ENCODE data around the gene ITGA2B. TPM values are rescaled to one million over a fixed set of nuclear protein-coding genes. Genes with fewer than 3 reads are reported as not detected.
A peak's percentile ranks its signal among the peaks of the same experiment; 100 is the strongest.
"Not testable (repeated sequence)": the region's sequence is repeated elsewhere in the genome, so short reads cannot be mapped to it uniquely, and the experiment has no call there.

The ITGA2B gene
- total RNA-seq, 1 donor from 2014 or later, result 2.6 TPM

DNA sequence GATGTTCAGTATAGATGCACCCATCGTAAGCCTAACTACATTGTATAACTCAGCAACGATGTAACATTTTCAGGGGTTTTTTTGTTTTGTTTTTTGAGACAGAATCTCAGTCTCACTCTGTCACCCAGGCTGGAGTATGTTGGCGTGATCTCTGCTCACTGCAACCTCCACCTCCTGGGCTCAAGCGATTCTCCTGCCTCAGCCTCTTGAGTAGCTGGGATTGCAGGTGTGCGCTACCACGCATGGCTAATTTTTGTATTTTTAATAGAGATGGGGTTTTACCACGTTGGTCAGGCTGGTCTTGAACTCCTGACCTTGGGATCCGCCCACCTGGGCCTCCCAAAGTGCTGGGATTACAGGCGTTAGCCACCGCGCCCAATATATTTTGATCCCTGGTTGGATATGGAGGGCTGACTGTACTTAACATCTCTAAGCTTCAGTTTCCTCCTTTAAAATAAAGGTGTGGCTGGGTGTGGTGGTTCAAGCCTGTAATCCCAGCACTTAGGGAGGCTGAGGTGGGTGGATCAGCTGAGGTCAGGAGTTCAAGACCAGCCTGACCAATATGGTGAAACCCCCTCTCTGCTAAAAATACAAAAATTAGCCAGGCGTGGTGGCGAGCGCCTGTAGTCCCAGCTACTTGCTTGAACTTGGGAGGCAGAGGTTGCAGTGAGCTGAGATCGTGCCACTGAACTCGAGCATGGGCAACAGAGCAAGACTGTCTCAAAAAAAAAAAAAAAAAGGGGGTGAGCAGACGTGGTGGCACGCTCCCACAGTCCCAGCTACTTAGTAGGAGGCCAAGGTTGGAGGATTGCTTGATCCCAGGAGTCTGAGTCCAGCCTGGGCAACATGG is 42.0 kb downstream of the ITGA2B start:
- Histone ChIP-seq H3K4me1 (ENCODE audit: control insufficient read depth in 3 of 3, insufficient read depth in 3 of 3, low read length in 3 of 3) (peaks cover 16 to 32% (median 17%) of the 10 kb centered on the region in 3 donors), H3K36me3 (ENCODE audit: control insufficient read depth in 3 of 3, insufficient read depth in 3 of 3, low read length in 3 of 3) (peaks cover 25 to 33% (median 29%) of the 10 kb centered on the region in 3 donors)
- not testable (repeated sequence) for H3K27me3 ChIP-seq (ENCODE audit: control insufficient read depth in 3 of 3, insufficient read depth in 3 of 3, low read length in 3 of 3); H3K27ac ChIP-seq (ENCODE audit: low read depth, low read length); H3K9me3 ChIP-seq (ENCODE audit: control insufficient read depth in 3 of 3, low read length in 3 of 3); H3K4me3 ChIP-seq (ENCODE audit: low read length in 3 of 3); H3K9ac ChIP-seq (ENCODE audit: low read depth in 1 of 3, low read length in 3 of 3)

DNA sequence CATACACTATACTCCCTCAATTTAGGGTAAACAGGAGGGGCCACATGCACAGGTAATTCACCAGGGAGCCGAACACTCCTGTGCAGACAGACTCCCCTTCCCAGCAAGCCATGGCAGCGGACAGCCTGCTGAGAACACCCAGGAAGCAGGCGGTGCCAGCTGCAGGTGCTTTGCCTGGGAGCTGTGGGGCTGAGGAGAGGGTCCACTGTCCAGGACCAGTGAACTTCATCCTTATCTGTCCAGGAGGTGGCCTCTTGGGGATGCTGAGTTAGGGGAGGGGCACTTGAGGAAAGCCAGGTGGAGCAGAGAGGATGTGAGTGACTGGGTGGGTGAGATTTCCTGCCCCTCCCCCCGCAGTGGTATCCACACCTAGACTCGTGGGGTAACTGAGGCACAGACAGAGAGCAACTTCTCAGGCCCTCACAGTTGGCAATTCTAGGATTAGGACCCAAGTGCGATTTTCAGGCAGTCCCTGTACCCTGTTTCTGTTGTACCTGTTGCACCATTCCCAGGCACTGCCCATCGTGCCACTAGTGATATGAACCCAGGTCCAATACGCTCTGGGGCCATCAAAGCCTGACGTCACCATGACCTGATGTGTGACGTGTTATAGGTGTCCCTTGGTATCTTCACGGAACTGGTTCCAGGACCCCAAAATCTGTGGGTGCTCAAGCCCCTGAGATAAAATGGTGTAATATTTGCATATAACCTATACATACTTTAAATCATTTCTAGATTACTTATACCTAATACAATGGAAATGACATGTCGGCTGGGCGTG is 43.2 kb downstream of the ITGA2B start:
- peak overlapping the region; percentile 91 to 94 (median 94) for H3K9ac ChIP-seq (ENCODE audit: low read depth in 1 of 3, low read length in 3 of 3)
- H3K4me3 ChIP-seq (ENCODE audit: low read length in 3 of 3), result peak overlapping the region; percentile 95 to 99 (median 96)
- peak overlapping the region; percentile 81 for H3K27ac ChIP-seq (ENCODE audit: low read depth, low read length)

DNA sequence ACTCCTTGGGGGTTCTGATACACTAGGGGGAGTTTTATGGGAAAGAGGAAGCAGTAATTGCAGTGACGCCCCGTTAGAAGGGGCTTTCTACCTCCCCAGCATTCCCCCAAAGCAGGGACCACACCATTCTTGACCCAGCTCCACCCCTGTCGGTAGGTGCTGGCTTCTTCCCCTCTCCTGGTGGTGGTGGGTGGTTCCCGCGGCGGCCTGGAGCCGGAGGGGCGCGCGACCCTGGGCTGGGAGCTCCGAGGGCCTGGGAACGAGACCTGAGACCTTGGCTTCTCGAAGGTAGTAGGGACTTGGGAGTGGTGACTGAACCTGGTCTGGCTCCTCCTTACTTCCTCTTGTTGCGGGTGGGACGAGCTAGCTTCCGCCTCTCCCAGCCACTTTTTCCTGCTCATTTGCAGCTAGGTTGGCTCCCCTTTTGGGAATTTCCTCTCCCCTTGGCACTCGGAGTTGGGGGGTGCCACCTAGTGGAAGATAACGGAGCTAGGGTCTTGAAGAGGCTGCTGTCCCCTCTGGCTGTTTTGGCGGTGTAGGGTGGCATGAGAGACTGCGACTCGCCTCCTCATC is 43.9 kb downstream of the ITGA2B start:
- H3K36me3 ChIP-seq (ENCODE audit: control insufficient read depth in 3 of 3, insufficient read depth in 3 of 3, low read length in 3 of 3), result peaks cover 6 to 14% (median 10%) of the 10 kb centered on the region in 3 donors
- H3K27ac ChIP-seq (ENCODE audit: low read depth, low read length), result peak overlapping the region; percentile 81
- peak overlapping the region; percentile 91 to 94 (median 94) for H3K9ac ChIP-seq (ENCODE audit: low read depth in 1 of 3, low read length in 3 of 3)
- H3K4me3 ChIP-seq (ENCODE audit: low read length in 3 of 3), result peak overlapping the region; percentile 95 to 99 (median 96)
- H3K27me3 ChIP-seq (ENCODE audit: control insufficient read depth in 3 of 3, insufficient read depth in 3 of 3, low read length in 3 of 3), result no peaks in the 10 kb centered on the region
- peaks cover 16 to 32% (median 17%) of the 10 kb centered on the region in 3 donors for H3K4me1 ChIP-seq (ENCODE audit: control insufficient read depth in 3 of 3, insufficient read depth in 3 of 3, low read length in 3 of 3)
- no peaks in the 10 kb centered on the region for H3K9me3 ChIP-seq (ENCODE audit: control insufficient read depth in 3 of 3, low read length in 3 of 3)

More for the DNA sequence above, 43.2 kb downstream of the ITGA2B start:
- Histone ChIP-seq H3K27me3 (ENCODE audit: control insufficient read depth in 3 of 3, insufficient read depth in 3 of 3, low read length in 3 of 3) (no peaks in the 10 kb centered on the region), H3K4me1 (ENCODE audit: control insufficient read depth in 3 of 3, insufficient read depth in 3 of 3, low read length in 3 of 3) (peaks cover 16 to 32% (median 17%) of the 10 kb centered on the region in 3 donors), H3K9me3 (ENCODE audit: control insufficient read depth in 3 of 3, low read length in 3 of 3) (no peaks in the 10 kb centered on the region), H3K36me3 (ENCODE audit: control insufficient read depth in 3 of 3, insufficient read depth in 3 of 3, low read length in 3 of 3) (peaks cover 13 to 21% (median 18%) of the 10 kb centered on the region in 3 donors)

DNA sequence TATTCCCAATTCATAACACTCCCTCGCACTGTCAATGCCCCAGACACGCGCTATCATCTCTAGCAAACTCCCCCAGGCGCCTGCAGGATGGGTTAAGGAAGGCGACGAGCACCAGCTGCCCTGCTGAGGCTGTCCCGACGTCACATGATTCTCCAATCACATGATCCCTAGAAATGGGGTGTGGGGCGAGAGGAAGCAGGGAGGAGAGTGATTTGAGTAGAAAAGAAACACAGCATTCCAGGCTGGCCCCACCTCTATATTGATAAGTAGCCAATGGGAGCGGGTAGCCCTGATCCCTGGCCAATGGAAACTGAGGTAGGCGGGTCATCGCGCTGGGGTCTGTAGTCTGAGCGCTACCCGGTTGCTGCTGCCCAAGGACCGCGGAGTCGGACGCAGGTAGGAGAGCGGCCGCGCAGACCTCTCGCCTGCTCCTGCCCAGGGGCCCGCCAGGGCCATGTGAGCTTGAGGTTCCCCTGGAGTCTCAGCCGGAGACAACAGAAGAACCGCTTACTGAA is 44.5 kb downstream of the ITGA2B start, which contains the start of gene GRN:
TSS of gene GRN (plus strand) at position 364 of the 515 bp plus-strand sequence. CDS start 3,863 bp downstream, outside the sequence.
- peaks cover 5 to 11% (median 8%) of the 10 kb centered on the region in 3 donors for H3K36me3 ChIP-seq (ENCODE audit: control insufficient read depth in 3 of 3, insufficient read depth in 3 of 3, low read length in 3 of 3)
- H3K27ac ChIP-seq (ENCODE audit: low read depth, low read length), result peak within 1 kb of the TSS; percentile 81
- H3K27me3 ChIP-seq (ENCODE audit: control insufficient read depth in 3 of 3, insufficient read depth in 3 of 3, low read length in 3 of 3), result no peaks in the 10 kb centered on the region
- no peaks in the 10 kb centered on the region for H3K9me3 ChIP-seq (ENCODE audit: control insufficient read depth in 3 of 3, low read length in 3 of 3)
- H3K4me1 ChIP-seq (ENCODE audit: control insufficient read depth in 3 of 3, insufficient read depth in 3 of 3, low read length in 3 of 3), result peaks cover 16 to 32% (median 17%) of the 10 kb centered on the region in 3 donors
- peak within 1 kb of the TSS; percentile 95 to 99 (median 96) for H3K4me3 ChIP-seq (ENCODE audit: low read length in 3 of 3)
- H3K9ac ChIP-seq (ENCODE audit: low read depth in 1 of 3, low read length in 3 of 3), result peak within 1 kb of the TSS; percentile 91 to 94 (median 94)

DNA sequence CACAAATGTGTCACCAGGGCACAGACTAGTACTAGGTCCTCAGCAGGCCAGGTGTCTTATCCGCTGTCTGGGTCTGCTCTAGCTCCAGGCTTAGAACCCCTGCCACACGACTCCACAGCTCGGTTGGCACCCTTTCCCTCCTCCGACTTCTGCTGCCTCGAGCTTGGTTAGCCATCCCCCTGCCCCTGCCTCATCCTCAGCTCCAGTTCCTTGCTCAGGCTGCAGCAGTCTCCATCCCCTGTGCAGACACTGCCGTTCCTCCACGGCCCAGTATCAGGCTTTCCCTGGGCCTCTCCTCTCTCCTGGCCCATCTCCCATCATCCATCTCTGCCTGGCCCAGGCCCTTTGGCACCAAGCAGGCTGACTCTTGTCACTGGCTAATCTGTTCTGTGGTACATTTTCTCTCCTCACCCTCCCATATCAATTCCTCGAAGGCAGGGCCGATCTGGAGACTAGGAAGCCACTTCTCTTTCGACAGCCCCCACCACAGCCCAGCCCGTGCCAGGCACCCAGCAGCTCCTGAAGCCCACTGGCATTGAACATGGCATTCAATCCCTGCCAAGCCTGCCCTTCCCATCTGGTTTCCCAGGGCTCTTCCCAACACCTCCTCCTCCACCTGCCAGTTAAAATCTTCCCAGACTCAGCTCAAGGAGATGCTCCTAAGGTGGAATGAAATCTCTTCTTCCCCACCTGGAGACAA is 45.8 kb downstream of the ITGA2B start:
- peaks cover 0 to under 1% (median 0%) of the 10 kb centered on the region in 3 donors for H3K27me3 ChIP-seq (ENCODE audit: control insufficient read depth in 3 of 3, insufficient read depth in 3 of 3, low read length in 3 of 3)
- H3K4me1 ChIP-seq (ENCODE audit: control insufficient read depth in 3 of 3, insufficient read depth in 3 of 3, low read length in 3 of 3), result peaks cover 15 to 30% (median 17%) of the 10 kb centered on the region in 3 donors
- H3K9me3 ChIP-seq (ENCODE audit: control insufficient read depth in 3 of 3, low read length in 3 of 3), result no peaks in the 10 kb centered on the region
- no peak overlapping the region for H3K4me3 ChIP-seq (ENCODE audit: low read length in 3 of 3)
- no peak overlapping the region for H3K27ac ChIP-seq (ENCODE audit: low read depth, low read length)
- no peak overlapping the region for H3K9ac ChIP-seq (ENCODE audit: low read depth in 1 of 3, low read length in 3 of 3)
- no peaks in the 10 kb centered on the region for H3K36me3 ChIP-seq (ENCODE audit: control insufficient read depth in 3 of 3, insufficient read depth in 3 of 3, low read length in 3 of 3)

DNA sequence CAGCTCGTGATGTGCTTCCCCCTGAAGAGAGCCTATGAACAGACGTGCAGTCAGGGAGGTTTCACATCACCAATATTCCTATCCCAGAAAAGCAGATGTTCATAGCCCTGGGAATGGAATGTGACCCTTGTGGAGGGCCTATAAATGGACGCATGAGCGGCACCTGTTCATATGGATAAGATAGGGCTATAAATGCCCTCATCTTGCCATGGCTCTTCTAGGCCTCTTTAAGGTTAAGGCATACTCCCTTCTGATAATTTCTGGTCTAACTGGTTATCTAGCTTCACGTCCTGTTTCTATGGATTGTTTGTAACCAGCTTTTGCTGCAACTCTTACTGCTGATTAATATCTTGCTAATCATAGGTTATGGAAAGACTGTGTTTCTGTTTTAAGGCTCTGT is 48.9 kb downstream of the ITGA2B start:
- not testable (repeated sequence) for H3K9me3 ChIP-seq (ENCODE audit: control insufficient read depth in 3 of 3, low read length in 3 of 3); H3K36me3 ChIP-seq (ENCODE audit: control insufficient read depth in 3 of 3, insufficient read depth in 3 of 3, low read length in 3 of 3); H3K27me3 ChIP-seq (ENCODE audit: control insufficient read depth in 3 of 3, insufficient read depth in 3 of 3, low read length in 3 of 3); H3K9ac ChIP-seq (ENCODE audit: low read depth in 1 of 3, low read length in 3 of 3); H3K4me3 ChIP-seq (ENCODE audit: low read length in 3 of 3); H3K27ac ChIP-seq (ENCODE audit: low read depth, low read length)
- peaks cover 6 to 16% (median 7%) of the 10 kb centered on the region in 3 donors for H3K4me1 ChIP-seq (ENCODE audit: control insufficient read depth in 3 of 3, insufficient read depth in 3 of 3, low read length in 3 of 3)

DNA sequence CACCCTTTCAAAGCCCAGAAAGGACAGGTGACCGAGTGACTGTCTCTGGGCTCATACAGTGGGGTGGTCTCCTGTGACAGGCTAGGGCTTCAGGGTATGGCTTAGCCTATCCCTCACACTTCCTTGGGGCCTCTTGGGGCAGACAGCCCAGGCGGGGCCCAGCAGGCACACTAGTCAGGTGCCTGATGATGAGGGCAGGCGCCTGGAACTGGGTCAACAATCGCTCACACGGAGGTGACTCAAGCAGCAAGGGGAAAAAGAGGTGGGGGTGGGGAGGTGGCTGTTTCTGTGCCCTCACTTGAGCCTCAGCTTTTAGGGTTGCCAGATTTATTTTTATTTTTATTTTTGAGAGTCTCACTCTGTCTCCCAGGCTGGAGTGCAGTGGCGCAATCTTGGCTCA is 50.7 kb downstream of the ITGA2B start:
- Histone ChIP-seq H3K27me3 (ENCODE audit: control insufficient read depth in 3 of 3, insufficient read depth in 3 of 3, low read length in 3 of 3) (peaks cover 0 to 5% (median 0%) of the 10 kb centered on the region in 3 donors), H3K9ac (ENCODE audit: low read depth in 1 of 3, low read length in 3 of 3) (no peak overlapping the region), H3K9me3 (ENCODE audit: control insufficient read depth in 3 of 3, low read length in 3 of 3) (no peaks in the 10 kb centered on the region), H3K4me1 (ENCODE audit: control insufficient read depth in 3 of 3, insufficient read depth in 3 of 3, low read length in 3 of 3) (peaks cover 0 to 3% (median 0%) of the 10 kb centered on the region in 3 donors), H3K36me3 (ENCODE audit: control insufficient read depth in 3 of 3, insufficient read depth in 3 of 3, low read length in 3 of 3) (no peaks in the 10 kb centered on the region), H3K4me3 (ENCODE audit: low read length in 3 of 3) (no peak overlapping the region), H3K27ac (ENCODE audit: low read depth, low read length) (no peak overlapping the region)

DNA sequence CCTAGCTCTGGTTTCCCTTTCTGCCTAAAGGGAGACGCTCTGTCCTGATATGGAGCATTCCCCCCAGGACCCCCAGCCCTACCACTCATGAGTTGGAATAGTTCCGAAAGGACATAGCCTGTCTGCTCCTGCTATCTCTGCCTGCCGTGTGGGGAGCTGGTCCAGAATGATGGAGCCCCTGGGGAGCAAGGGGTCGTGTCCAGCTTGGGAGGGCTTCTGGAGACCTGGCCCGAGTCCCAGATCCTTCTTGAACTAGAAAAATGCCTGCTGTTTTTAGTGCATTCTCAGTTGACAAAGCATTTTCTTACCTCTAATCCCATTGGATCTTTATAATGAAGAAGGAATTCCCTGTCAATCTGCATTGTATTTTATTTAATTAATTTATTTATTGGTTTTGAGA is 53.5 kb downstream of the ITGA2B start:
- Histone ChIP-seq H3K27ac (ENCODE audit: low read depth, low read length) (no peak overlapping the region), H3K36me3 (ENCODE audit: control insufficient read depth in 3 of 3, insufficient read depth in 3 of 3, low read length in 3 of 3) (no peaks in the 10 kb centered on the region), H3K27me3 (ENCODE audit: control insufficient read depth in 3 of 3, insufficient read depth in 3 of 3, low read length in 3 of 3) (peaks cover 0 to 5% (median 0%) of the 10 kb centered on the region in 3 donors), H3K9me3 (ENCODE audit: control insufficient read depth in 3 of 3, low read length in 3 of 3) (no peaks in the 10 kb centered on the region), H3K4me1 (ENCODE audit: control insufficient read depth in 3 of 3, insufficient read depth in 3 of 3, low read length in 3 of 3) (peaks cover 3 to 6% (median 5%) of the 10 kb centered on the region in 3 donors), H3K9ac (ENCODE audit: low read depth in 1 of 3, low read length in 3 of 3) (no peak overlapping the region), H3K4me3 (ENCODE audit: low read length in 3 of 3) (no peak overlapping the region)

DNA sequence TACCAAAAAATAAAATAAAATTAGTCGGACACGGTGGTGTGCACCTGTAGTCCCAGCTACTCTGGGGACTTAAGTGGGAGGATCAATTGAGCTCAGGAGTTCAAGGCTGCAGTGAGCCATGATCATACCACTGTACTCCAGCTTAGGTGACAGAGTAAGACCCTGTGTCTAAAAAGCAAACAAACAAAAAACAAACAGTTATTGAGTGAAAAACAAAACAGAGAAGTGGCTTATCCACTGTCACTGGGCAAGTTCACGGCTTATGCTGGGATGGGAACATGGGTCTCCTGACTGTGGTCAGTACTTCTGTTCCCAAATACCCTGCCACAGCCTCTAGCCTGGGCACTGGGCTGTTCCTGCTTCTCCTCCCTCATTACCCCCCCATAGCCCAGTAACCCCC is 53.9 kb downstream of the ITGA2B start:
- Histone ChIP-seq H3K4me1 (ENCODE audit: control insufficient read depth in 3 of 3, insufficient read depth in 3 of 3, low read length in 3 of 3) (peaks cover 5 to 8% (median 6%) of the 10 kb centered on the region in 3 donors), H3K9me3 (ENCODE audit: control insufficient read depth in 3 of 3, low read length in 3 of 3) (no peaks in the 10 kb centered on the region), H3K27me3 (ENCODE audit: control insufficient read depth in 3 of 3, insufficient read depth in 3 of 3, low read length in 3 of 3) (peaks cover 0 to 5% (median 0%) of the 10 kb centered on the region in 3 donors), H3K9ac (ENCODE audit: low read depth in 1 of 3, low read length in 3 of 3) (no peak overlapping the region), H3K36me3 (ENCODE audit: control insufficient read depth in 3 of 3, insufficient read depth in 3 of 3, low read length in 3 of 3) (no peaks in the 10 kb centered on the region), H3K4me3 (ENCODE audit: low read length in 3 of 3) (no peak overlapping the region), H3K27ac (ENCODE audit: low read depth, low read length) (no peak overlapping the region)
